IMR-90 (cell line): ENCODE data around the gene BMX.

Experiments used
- CTCF ChIP-seq: conservative IDR thresholded peaks from 2 replicates; pipeline ENCODE4 v1.5.1; 2012; ENCODE audit warnings: mild to moderate bottlenecking, low read depth, low read length, improper control_type of control experiment
- FOS ChIP-seq: fragments of 150-350 bp; IDR thresholded peaks from 2 replicates; pipeline ENCODE4 v1.6.1; 2016; ENCODE audit warnings: low read depth, low read length
- POLR2A ChIP-seq: IDR thresholded peaks from 2 replicates; pipeline ENCODE4 v1.6.1; 2012; ENCODE audit warnings: mild to moderate bottlenecking, low read depth, low read length
- RCOR1 ChIP-seq: IDR thresholded peaks from 2 replicates; pipeline ENCODE4 v1.6.1; 2012; ENCODE audit warnings: mild to moderate bottlenecking, low read length, improper control_type of control experiment; ENCODE audit not compliant: insufficient replicate concordance
- SMC3 ChIP-seq: fragments of 150-350 bp; IDR thresholded peaks from 2 replicates; pipeline ENCODE4 v1.6.1; 2016; ENCODE audit warnings: low read depth, mild to moderate bottlenecking, antibody characterized with exemption, low read length, moderate library complexity
- USF2 ChIP-seq: fragments of 150-350 bp; IDR thresholded peaks from 2 replicates; pipeline ENCODE4 v1.6.1; 2017; ENCODE audit warnings: mild to moderate bottlenecking, antibody characterized with exemption, low read length, low read depth

GRCh38 chrX:15464704-15465103, 35.9 kb upstream of the BMX start:
- TF ChIP-seq CTCF, result no peak
- TF ChIP-seq POLR2A, result no peak
- TF ChIP-seq USF2, result no peak
- TF ChIP-seq RCOR1, result no peak
- TF ChIP-seq FOS, result no peak
- no peak for TF ChIP-seq SMC3
